DND-41 (cell line): ENCODE data around the gene SMTNL2.

Experiments
- EZH2 ChIP-seq: IDR thresholded peaks from 3 replicates; pipeline ENCODE4 v1.6.1; 2012; ENCODE audit warnings: borderline replicate concordance, low read depth, mild to moderate bottlenecking, moderate library complexity, low read length, inconsistent platforms; ENCODE audit not compliant: severe bottlenecking
- TF ChIP-seq, protein P1 (sequence below): IDR thresholded peaks from 2 replicates; pipeline ENCODE4 v1.5.1; 2012; ENCODE audit warnings: borderline replicate concordance, low read length, moderate library complexity, mild to moderate bottlenecking; ENCODE audit not compliant: poor library complexity, severe bottlenecking; ENCODE audit errors: extremely low read depth

DNA sequence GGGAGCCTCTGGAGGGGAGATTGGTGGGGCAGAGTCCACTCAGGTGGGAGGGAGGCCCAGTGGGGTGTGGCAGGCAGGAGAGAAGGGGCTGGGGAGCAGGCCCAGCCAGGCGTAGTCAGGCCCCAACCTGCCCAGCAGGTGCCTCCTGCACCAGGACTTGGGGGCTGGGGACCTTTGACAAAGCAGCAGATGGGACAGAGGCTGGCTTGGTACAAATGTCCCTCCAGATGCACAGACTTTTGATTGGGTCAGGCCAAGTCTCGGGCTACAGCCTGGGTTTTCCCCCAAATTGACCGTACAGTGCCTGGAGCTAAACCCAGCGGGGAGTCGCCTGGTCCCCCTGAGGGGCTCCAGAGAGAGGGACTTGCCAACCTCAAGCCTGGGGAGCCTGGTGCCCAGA, 24.4 kb upstream of the SMTNL2 start:
- TF ChIP-seq, protein P1, sequence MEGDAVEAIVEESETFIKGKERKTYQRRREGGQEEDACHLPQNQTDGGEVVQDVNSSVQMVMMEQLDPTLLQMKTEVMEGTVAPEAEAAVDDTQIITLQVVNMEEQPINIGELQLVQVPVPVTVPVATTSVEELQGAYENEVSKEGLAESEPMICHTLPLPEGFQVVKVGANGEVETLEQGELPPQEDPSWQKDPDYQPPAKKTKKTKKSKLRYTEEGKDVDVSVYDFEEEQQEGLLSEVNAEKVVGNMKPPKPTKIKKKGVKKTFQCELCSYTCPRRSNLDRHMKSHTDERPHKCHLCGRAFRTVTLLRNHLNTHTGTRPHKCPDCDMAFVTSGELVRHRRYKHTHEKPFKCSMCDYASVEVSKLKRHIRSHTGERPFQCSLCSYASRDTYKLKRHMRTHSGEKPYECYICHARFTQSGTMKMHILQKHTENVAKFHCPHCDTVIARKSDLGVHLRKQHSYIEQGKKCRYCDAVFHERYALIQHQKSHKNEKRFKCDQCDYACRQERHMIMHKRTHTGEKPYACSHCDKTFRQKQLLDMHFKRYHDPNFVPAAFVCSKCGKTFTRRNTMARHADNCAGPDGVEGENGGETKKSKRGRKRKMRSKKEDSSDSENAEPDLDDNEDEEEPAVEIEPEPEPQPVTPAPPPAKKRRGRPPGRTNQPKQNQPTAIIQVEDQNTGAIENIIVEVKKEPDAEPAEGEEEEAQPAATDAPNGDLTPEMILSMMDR, result no peak
- no peak for TF ChIP-seq EZH2
